ENCODE data around the gene LARP1.

DNA sequence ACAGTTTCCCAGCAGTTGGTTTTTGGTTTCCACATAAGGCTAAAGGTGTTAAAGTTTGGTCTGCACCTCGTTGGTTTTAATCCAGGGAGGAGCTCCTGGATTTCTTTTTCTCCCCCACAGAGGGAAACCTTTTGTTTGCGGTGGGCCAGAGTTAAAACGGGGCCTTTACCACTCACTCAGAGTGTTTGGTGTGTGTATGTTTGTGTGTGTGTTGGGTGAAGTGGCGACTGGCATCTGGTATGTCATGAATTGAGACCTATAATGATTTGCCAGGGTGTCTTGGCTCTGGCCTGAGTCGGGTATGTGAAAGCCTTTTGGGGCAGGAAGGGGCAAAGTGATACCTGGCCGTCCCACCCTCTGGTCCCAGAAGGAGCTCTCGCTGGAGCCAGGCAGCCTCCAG lies 64.4 kb downstream of the LARP1 start:
- TF ChIP-seq EZH2 (IDR thresholded peaks at IDR 0.05; ENCODE audit: borderline replicate concordance, insufficient read depth, low read depth, low read length, poor library complexity, severe bottlenecking): no peak
- TF ChIP-seq, protein P1, sequence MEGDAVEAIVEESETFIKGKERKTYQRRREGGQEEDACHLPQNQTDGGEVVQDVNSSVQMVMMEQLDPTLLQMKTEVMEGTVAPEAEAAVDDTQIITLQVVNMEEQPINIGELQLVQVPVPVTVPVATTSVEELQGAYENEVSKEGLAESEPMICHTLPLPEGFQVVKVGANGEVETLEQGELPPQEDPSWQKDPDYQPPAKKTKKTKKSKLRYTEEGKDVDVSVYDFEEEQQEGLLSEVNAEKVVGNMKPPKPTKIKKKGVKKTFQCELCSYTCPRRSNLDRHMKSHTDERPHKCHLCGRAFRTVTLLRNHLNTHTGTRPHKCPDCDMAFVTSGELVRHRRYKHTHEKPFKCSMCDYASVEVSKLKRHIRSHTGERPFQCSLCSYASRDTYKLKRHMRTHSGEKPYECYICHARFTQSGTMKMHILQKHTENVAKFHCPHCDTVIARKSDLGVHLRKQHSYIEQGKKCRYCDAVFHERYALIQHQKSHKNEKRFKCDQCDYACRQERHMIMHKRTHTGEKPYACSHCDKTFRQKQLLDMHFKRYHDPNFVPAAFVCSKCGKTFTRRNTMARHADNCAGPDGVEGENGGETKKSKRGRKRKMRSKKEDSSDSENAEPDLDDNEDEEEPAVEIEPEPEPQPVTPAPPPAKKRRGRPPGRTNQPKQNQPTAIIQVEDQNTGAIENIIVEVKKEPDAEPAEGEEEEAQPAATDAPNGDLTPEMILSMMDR (IDR thresholded peaks at IDR 0.05): no peak
